SJCRH30 (cell line): Measurements from ENCODE around the gene DENND6A. TPM values are rescaled to one million over a fixed set of nuclear protein-coding genes. Genes with fewer than 3 reads are reported as not detected.

Source experiments
- DNase-seq, 2 experiments: peaks; one replicate each; pipeline ENCODE4 v3.0.0-alpha.2; 2015 to 2020
- H3K27ac ChIP-seq: fragments of 250-450 bp; sonication (Bioruptor Pico); 2 replicates; pipeline ENCODE4 v1.5.1; 2020; ENCODE audit warnings: mild to moderate bottlenecking, moderate library complexity
- H3K27me3 ChIP-seq: fragments of 250-450 bp; sonication (Bioruptor Pico); 2 replicates; pipeline ENCODE4 v1.5.1; 2020; ENCODE audit warnings: mild to moderate bottlenecking, moderate library complexity
- H3K36me3 ChIP-seq: fragments of 250-450 bp; sonication (Bioruptor Pico); 2 replicates; pipeline ENCODE4 v1.5.1; 2020; ENCODE audit warnings: mild to moderate bottlenecking, moderate library complexity
- H3K4me1 ChIP-seq: fragments of 250-450 bp; sonication (Bioruptor Pico); 2 replicates; pipeline ENCODE4 v1.5.1; 2020; ENCODE audit warnings: mild to moderate bottlenecking, moderate library complexity
- H3K4me3 ChIP-seq: fragments of 250-450 bp; sonication (Bioruptor Pico); 2 replicates; pipeline ENCODE4 v1.5.1; 2020; ENCODE audit warnings: mild to moderate bottlenecking, moderate library complexity
- H3K9me3 ChIP-seq: fragments of 250-450 bp; sonication (Bioruptor Pico); replicated peaks from 2 replicates; pipeline ENCODE4 v1.5.1; 2020; ENCODE audit warnings: mild to moderate bottlenecking, moderate library complexity
- total RNA-seq: library from RNA; depleted of rRNA; stranded (reverse); fragments of >200 nt; shearing (Covaris generic); gene quantifications from 2 replicates; pipeline ENCODE4 v1.2.3, GENCODE V29; 2014; rRNA removed

DENND6A gene
- total RNA-seq = 18.1 and 19.8 TPM in 2 replicates

- H3K27me3 ChIP-seq = no peaks in the 10 kb centered on the region
- H3K36me3 ChIP-seq = no peaks in the 10 kb centered on the region
- H3K27ac ChIP-seq = peak within 1 kb of the TSS; percentile 90
- no peaks in the 10 kb centered on the region for H3K9me3 ChIP-seq
- H3K4me3 ChIP-seq = peak within 1 kb of the TSS; percentile 73
- DNase-seq = peak; percentile 91 to 92
- peaks cover 5% of the 10 kb centered on the region; the same call in 1 of the 2 replicates for H3K4me1 ChIP-seq
Observed at GRCh38 chr3:57692396-57693147, at the start of gene DENND6A. DENND6A (minus strand) TSS chr3:57693077; CDS start chr3:57693018, 59 bp downstream.

GRCh38 chr3:57740027-57740426 lies 47.1 kb upstream of the DENND6A start:
- Histone ChIP-seq H3K27me3 (no peaks in the 10 kb centered on the region), H3K9me3 (no peaks in the 10 kb centered on the region), H3K4me1 (no peaks in the 10 kb centered on the region)

GRCh38 chr3:57738391-57738790 lies 45.5 kb upstream of the DENND6A start:
- no peak for DNase-seq
- H3K9me3 ChIP-seq = no peaks in the 10 kb centered on the region
- no peak overlapping the region for H3K27ac ChIP-seq

More at GRCh38 chr3:57740027-57740426, 47.1 kb upstream of the DENND6A start:
- no peak for DNase-seq
- no peak overlapping the region for H3K4me3 ChIP-seq
- no peaks in the 10 kb centered on the region for H3K36me3 ChIP-seq
- no peak overlapping the region for H3K27ac ChIP-seq

GRCh38 chr3:57737840-57738239 lies 45.0 kb upstream of the DENND6A start:
- Histone ChIP-seq H3K27me3 (no peaks in the 10 kb centered on the region), H3K4me3 (no peak overlapping the region), H3K27ac (no peak overlapping the region), H3K4me1 (no peaks in the 10 kb centered on the region), H3K9me3 (no peaks in the 10 kb centered on the region), H3K36me3 (no peaks in the 10 kb centered on the region)
- DNase-seq = no peak

More at GRCh38 chr3:57738391-57738790, 45.5 kb upstream of the DENND6A start:
- no peaks in the 10 kb centered on the region for H3K4me1 ChIP-seq
- no peaks in the 10 kb centered on the region for H3K27me3 ChIP-seq
- no peak overlapping the region for H3K4me3 ChIP-seq
- H3K36me3 ChIP-seq = no peaks in the 10 kb centered on the region

- Histone ChIP-seq H3K36me3 (no peaks in the 10 kb centered on the region), H3K9me3 (no peaks in the 10 kb centered on the region), H3K27ac (no peak overlapping the region), H3K4me3 (no peak overlapping the region), H3K4me1 (no peaks in the 10 kb centered on the region), H3K27me3 (no peaks in the 10 kb centered on the region)
- no peak for DNase-seq
Observed at GRCh38 chr3:57735405-57735804, 42.5 kb upstream of the DENND6A start.

- DNase-seq = no peak
- H3K4me3 ChIP-seq = no peak overlapping the region
- no peaks in the 10 kb centered on the region for H3K9me3 ChIP-seq
- no peaks in the 10 kb centered on the region for H3K4me1 ChIP-seq
- no peaks in the 10 kb centered on the region for H3K27me3 ChIP-seq
- no peaks in the 10 kb centered on the region for H3K36me3 ChIP-seq
- H3K27ac ChIP-seq = no peak overlapping the region
Observed at GRCh38 chr3:57733790-57734189, 40.9 kb upstream of the DENND6A start.

- Histone ChIP-seq H3K9me3 (no peaks in the 10 kb centered on the region), H3K27ac (no peak overlapping the region)
- no peak for DNase-seq
Observed at GRCh38 chr3:57731311-57731710, 38.4 kb upstream of the DENND6A start.

GRCh38 chr3:57730682-57731081 lies 37.8 kb upstream of the DENND6A start:
- no peak for DNase-seq
- Histone ChIP-seq H3K9me3 (no peaks in the 10 kb centered on the region), H3K4me1 (no peaks in the 10 kb centered on the region), H3K27me3 (no peaks in the 10 kb centered on the region), H3K4me3 (no peak overlapping the region), H3K27ac (no peak overlapping the region), H3K36me3 (no peaks in the 10 kb centered on the region)

More at GRCh38 chr3:57731311-57731710, 38.4 kb upstream of the DENND6A start:
- H3K27me3 ChIP-seq = no peaks in the 10 kb centered on the region
- no peaks in the 10 kb centered on the region for H3K36me3 ChIP-seq
- H3K4me3 ChIP-seq = no peak overlapping the region
- H3K4me1 ChIP-seq = no peaks in the 10 kb centered on the region

- no peaks in the 10 kb centered on the region for H3K27me3 ChIP-seq
- no peaks in the 10 kb centered on the region for H3K36me3 ChIP-seq
- no peak overlapping the region for H3K4me3 ChIP-seq
- no peak overlapping the region for H3K27ac ChIP-seq
- no peak for DNase-seq
- H3K4me1 ChIP-seq = no peaks in the 10 kb centered on the region
- no peaks in the 10 kb centered on the region for H3K9me3 ChIP-seq
Observed at GRCh38 chr3:57729334-57730045, 36.6 kb upstream of the DENND6A start.

GRCh38 chr3:57727106-57727505 lies 34.2 kb upstream of the DENND6A start:
- H3K36me3 ChIP-seq = no peaks in the 10 kb centered on the region
- no peaks in the 10 kb centered on the region for H3K27me3 ChIP-seq

GRCh38 chr3:57726397-57726796 lies 33.5 kb upstream of the DENND6A start:
- Histone ChIP-seq H3K4me1 (no peaks in the 10 kb centered on the region), H3K27me3 (no peaks in the 10 kb centered on the region), H3K36me3 (no peaks in the 10 kb centered on the region), H3K9me3 (no peaks in the 10 kb centered on the region), H3K4me3 (no peak overlapping the region), H3K27ac (no peak overlapping the region)
- DNase-seq = no peak

More at GRCh38 chr3:57727106-57727505, 34.2 kb upstream of the DENND6A start:
- no peak overlapping the region for H3K27ac ChIP-seq
- no peaks in the 10 kb centered on the region for H3K4me1 ChIP-seq
- no peaks in the 10 kb centered on the region for H3K9me3 ChIP-seq
- no peak for DNase-seq
- H3K4me3 ChIP-seq = no peak overlapping the region

GRCh38 chr3:57718118-57718517 lies 25.2 kb upstream of the DENND6A start:
- Histone ChIP-seq H3K27me3 (no peaks in the 10 kb centered on the region), H3K36me3 (no peaks in the 10 kb centered on the region), H3K4me3 (no peak overlapping the region), H3K4me1 (no peaks in the 10 kb centered on the region), H3K9me3 (no peaks in the 10 kb centered on the region), H3K27ac (no peak overlapping the region)
- no peak for DNase-seq

GRCh38 chr3:57717205-57717868 lies 24.5 kb upstream of the DENND6A start:
- DNase-seq = no peak
- Histone ChIP-seq H3K27me3 (no peaks in the 10 kb centered on the region), H3K4me1 (no peaks in the 10 kb centered on the region), H3K4me3 (no peak overlapping the region), H3K27ac (no peak overlapping the region), H3K36me3 (no peaks in the 10 kb centered on the region), H3K9me3 (no peaks in the 10 kb centered on the region)

- H3K9me3 ChIP-seq = no peaks in the 10 kb centered on the region
- H3K27me3 ChIP-seq = no peaks in the 10 kb centered on the region
- no peaks in the 10 kb centered on the region for H3K4me1 ChIP-seq
- DNase-seq = no peak
- H3K27ac ChIP-seq = no peak overlapping the region
- H3K36me3 ChIP-seq = no peaks in the 10 kb centered on the region
- H3K4me3 ChIP-seq = no peak overlapping the region
Observed at GRCh38 chr3:57715686-57716085, 22.8 kb upstream of the DENND6A start.

GRCh38 chr3:57709559-57709958 lies 16.7 kb upstream of the DENND6A start:
- Histone ChIP-seq H3K27me3 (no peaks in the 10 kb centered on the region), H3K36me3 (no peaks in the 10 kb centered on the region), H3K4me3 (no peak overlapping the region), H3K27ac (no peak overlapping the region), H3K9me3 (no peaks in the 10 kb centered on the region), H3K4me1 (no peaks in the 10 kb centered on the region)
- peak in 1 of 2 experiments; percentile 14 for DNase-seq
